ENCODE results near the gene S100A8. TPM values are rescaled to one million over a fixed set of nuclear protein-coding genes. Genes with fewer than 3 reads are reported as not detected.
A peak's percentile ranks its signal among the peaks of the same experiment; 100 is the strongest.

Gene S100A8
- polyA plus RNA-seq, 3 donors = 4,193 to 30,135 (median 27,689) TPM

DNA sequence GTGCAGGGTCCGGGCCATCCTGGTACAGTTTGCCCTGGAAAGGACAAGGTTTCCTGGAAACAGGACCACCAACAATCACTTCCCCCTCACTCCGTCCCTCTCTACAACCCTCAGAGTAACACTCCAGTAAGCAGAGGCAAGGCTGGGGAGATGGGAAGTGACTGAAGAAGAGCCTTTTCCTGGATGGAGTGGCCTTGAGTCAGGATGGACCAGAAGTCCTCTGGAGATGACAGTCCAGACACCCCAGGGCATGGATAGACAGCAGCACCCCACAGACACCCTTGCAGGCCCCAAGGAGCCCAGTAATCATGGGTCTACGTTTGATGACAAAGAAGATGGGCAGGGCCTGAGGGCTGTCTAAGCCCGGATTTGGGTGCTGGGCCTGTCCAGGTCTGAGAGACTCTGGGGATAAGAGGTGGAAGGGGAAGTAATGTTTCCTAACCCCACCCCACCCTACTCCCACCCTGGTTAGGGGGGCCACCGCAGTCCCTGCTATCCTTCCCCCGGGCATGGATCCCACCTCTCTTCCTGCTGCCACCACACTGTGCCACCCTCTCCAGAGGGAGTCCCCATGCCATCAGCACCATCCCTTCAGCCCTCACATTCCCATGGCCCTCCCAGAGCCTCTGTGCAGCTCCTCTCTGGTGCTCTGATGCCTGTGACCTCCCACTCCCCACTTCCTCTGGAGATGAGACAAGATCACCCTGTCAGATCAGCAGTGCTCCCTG lies 7.2 kb upstream of the S100A8 start:
- H2AFZ ChIP-seq (ENCODE audit: insufficient read depth, low read depth, low read length, poor library complexity, severe bottlenecking) = no peak overlapping the region
- Mint-ChIP-seq H3K4me3 (peak overlapping the region; percentile 17 to 49), H3K36me3 (peaks cover 0 to 3% of the 10 kb centered on the region in 2 donors), H3K9me3 (no peaks in the 10 kb centered on the region), H3K27me3 (ENCODE audit: low read depth in 3 of 3) (peaks cover 1 to 5% (median 4%) of the 10 kb centered on the region in 3 donors), H3K4me1 (peaks cover 81% of the 10 kb centered on the region), H3K27ac (peak overlapping the region in 1 of 7 donors; percentile 25)
- no peaks in the 10 kb centered on the region for H3K9me3 ChIP-seq (replicated peaks in 1 of 2; ENCODE audit: control insufficient read depth in 1 of 2, insufficient read depth in 1 of 2, low read length in 2 of 2)
- no peaks in the 10 kb centered on the region for H3K36me3 ChIP-seq (replicated peaks in 1 of 2; ENCODE audit: control insufficient read depth in 1 of 2, insufficient read depth in 2 of 2, low read length in 2 of 2)
- H3K4me2 ChIP-seq (replicated peaks; ENCODE audit: extremely low read depth, low read length, poor library complexity, severe bottlenecking) = no peak overlapping the region
- H3K9ac ChIP-seq (ENCODE audit: insufficient read depth, low read length, poor library complexity, severe bottlenecking) = no peak overlapping the region
- H3K27me3 ChIP-seq (ENCODE audit: control insufficient read depth in 2 of 2, insufficient read depth in 2 of 2, low read length in 2 of 2) = no peaks in the 10 kb centered on the region
- DNase-seq = no peak
- intact Hi-C loops (cut with micrococcal nuclease) = no loop called here
- H4K20me1 ChIP-seq (ENCODE audit: insufficient read depth, low read length) = no peaks in the 10 kb centered on the region
- H3K79me2 ChIP-seq (ENCODE audit: insufficient read depth, low read length) = peaks cover 2% of the 10 kb centered on the region
- no peak overlapping the region for H3K4me3 ChIP-seq (replicated peaks in 1 of 3; ENCODE audit: low read depth in 2 of 3, low read length in 3 of 3)
- WGBS (ENCODE audit: insufficient coverage) = 63% methylated on average over 2 of the region's 6 CpGs
- TF ChIP-seq CTCF (IDR thresholded peaks at IDR 0.05) = no peak
- peaks cover 69 to 85% of the 10 kb centered on the region in 2 donors for H3K4me1 ChIP-seq (ENCODE audit: control insufficient read depth in 1 of 2, insufficient read depth in 2 of 2, low read length in 2 of 2)
- no peak overlapping the region for H3K27ac ChIP-seq (ENCODE audit: low read depth in 1 of 2, low read length in 2 of 2)

GRCh38 chr1:153397051-153397923 lies 6.4 kb upstream of the S100A8 start:
- H3K27ac ChIP-seq (ENCODE audit: low read depth in 1 of 2, low read length in 2 of 2) = no peak overlapping the region
- no peaks in the 10 kb centered on the region for H3K9me3 ChIP-seq (replicated peaks in 1 of 2; ENCODE audit: control insufficient read depth in 1 of 2, insufficient read depth in 1 of 2, low read length in 2 of 2)
- H3K9me3 Mint-ChIP-seq = no peaks in the 10 kb centered on the region
- intact Hi-C loops (cut with micrococcal nuclease) = no loop called here
- H3K4me1 ChIP-seq (ENCODE audit: control insufficient read depth in 1 of 2, insufficient read depth in 2 of 2, low read length in 2 of 2) = peaks cover 70 to 85% of the 10 kb centered on the region in 2 donors
- no peak overlapping the region for H3K9ac ChIP-seq (ENCODE audit: insufficient read depth, low read length, poor library complexity, severe bottlenecking)
- H3K4me1 Mint-ChIP-seq = peaks cover 82% of the 10 kb centered on the region
- 95% methylated on average over 16 of the region's 19 CpGs for WGBS (ENCODE audit: insufficient coverage)
- no peaks in the 10 kb centered on the region for H4K20me1 ChIP-seq (ENCODE audit: insufficient read depth, low read length)
- peaks cover 0 to 3% of the 10 kb centered on the region in 2 donors for H3K36me3 Mint-ChIP-seq
- no peak for DNase-seq
- no peak overlapping the region for H2AFZ ChIP-seq (ENCODE audit: insufficient read depth, low read depth, low read length, poor library complexity, severe bottlenecking)
- no peak overlapping the region for H3K4me2 ChIP-seq (replicated peaks; ENCODE audit: extremely low read depth, low read length, poor library complexity, severe bottlenecking)
- peak overlapping the region in 1 of 2 donors; percentile 49 for H3K4me3 Mint-ChIP-seq
- no peak overlapping the region for H3K4me3 ChIP-seq (replicated peaks in 1 of 3; ENCODE audit: low read depth in 2 of 3, low read length in 3 of 3)
- H3K27me3 ChIP-seq (ENCODE audit: control insufficient read depth in 2 of 2, insufficient read depth in 2 of 2, low read length in 2 of 2) = no peaks in the 10 kb centered on the region
- H3K79me2 ChIP-seq (ENCODE audit: insufficient read depth, low read length) = peaks cover 10% of the 10 kb centered on the region
- no peak for TF ChIP-seq CTCF (IDR thresholded peaks at IDR 0.05)
- no peak overlapping the region for H3K27ac Mint-ChIP-seq
- H3K36me3 ChIP-seq (replicated peaks in 1 of 2; ENCODE audit: control insufficient read depth in 1 of 2, insufficient read depth in 2 of 2, low read length in 2 of 2) = no peaks in the 10 kb centered on the region
- peaks cover 1 to 5% (median 4%) of the 10 kb centered on the region in 3 donors for H3K27me3 Mint-ChIP-seq (ENCODE audit: low read depth in 3 of 3)

All from CD14-positive monocyte (primary cell).